HepG2 (cell line): ENCODE results near the gene WDR70.
"Not testable (repeated sequence)": the region's sequence is repeated elsewhere in the genome, so short reads cannot be mapped to it uniquely, and the experiment has no call there.

Experiments used
- CBX2 ChIP-seq, 2 experiments: fragments of 200-600 bp in 1 of 2; sonication (generic); formaldehyde crosslinking in 1 of 2; IDR thresholded peaks; 2 replicates each; pipeline versions ENCODE4 v1.7.0 to v1.8.1; 2018 to 2022; ENCODE audit warnings: low read depth in 2 of 2, low read length in 1 of 2, mild to moderate bottlenecking in 1 of 2, missing genetic modification reagents in 1 of 2
- FIP1L1 ChIP-seq: fragments of 200-400 bp; formaldehyde crosslinking; IDR thresholded peaks from 2 replicates; pipeline ENCODE4 v1.6.1; 2018; ENCODE audit warnings: low read depth, mild to moderate bottlenecking, low read length, moderate library complexity, borderline replicate concordance; ENCODE audit not compliant: insufficient read depth
- RFX5 ChIP-seq: IDR thresholded peaks from 2 replicates; pipeline ENCODE4 v1.6.1; 2011; ENCODE audit warnings: low read depth, low read length, improper control_type of control experiment
- SSRP1 ChIP-seq: IDR thresholded peaks from 2 replicates; pipeline ENCODE4 v1.6.1; 2016; ENCODE audit warnings: control low read depth
- ZBTB1 ChIP-seq: sonication (generic); formaldehyde crosslinking; IDR thresholded peaks from 2 replicates; pipeline ENCODE4 v1.4.0; 2020; ENCODE audit warnings: missing genetic modification reagents, borderline replicate concordance
- ZNF24 ChIP-seq: fragments of 450-650 bp; IDR thresholded peaks from 2 replicates; pipeline ENCODE4 v1.6.1; 2017; ENCODE audit warnings: antibody characterized with exemption, mild to moderate bottlenecking
- ZNF430 ChIP-seq: sonication (generic); formaldehyde crosslinking; IDR thresholded peaks from 2 replicates; pipeline ENCODE4 v1.9.0; 2021; ENCODE audit warnings: mild to moderate bottlenecking, missing genetic modification reagents
- ZNF432 ChIP-seq: sonication (generic); formaldehyde crosslinking; IDR thresholded peaks from 2 replicates; pipeline ENCODE4 v1.5.0; 2020; ENCODE audit warnings: missing genetic modification reagents, mild to moderate bottlenecking, borderline replicate concordance
- TF ChIP-seq, protein P1 (sequence below): sonication (generic); formaldehyde crosslinking; IDR thresholded peaks from 2 replicates; pipeline ENCODE4 v1.4.0; 2020; ENCODE audit warnings: missing genetic modification reagents, borderline replicate concordance
- TF ChIP-seq, protein P2 (sequence below): sonication (generic); formaldehyde crosslinking; IDR thresholded peaks from 2 replicates; pipeline ENCODE4 v1.5.0; 2020; ENCODE audit warnings: mild to moderate bottlenecking, missing genetic modification reagents, moderate library complexity
- TF ChIP-seq, protein P3 (sequence below): sonication (generic); formaldehyde crosslinking; IDR thresholded peaks from 2 replicates; pipeline ENCODE4 v1.4.0; 2020; ENCODE audit warnings: mild to moderate bottlenecking, missing genetic modification reagents
- TF ChIP-seq, protein P4 (sequence below): sonication (generic); formaldehyde crosslinking; IDR thresholded peaks from 2 replicates; pipeline ENCODE4 v1.4.0; 2020; ENCODE audit warnings: low read depth, mild to moderate bottlenecking, missing genetic modification reagents

DNA sequence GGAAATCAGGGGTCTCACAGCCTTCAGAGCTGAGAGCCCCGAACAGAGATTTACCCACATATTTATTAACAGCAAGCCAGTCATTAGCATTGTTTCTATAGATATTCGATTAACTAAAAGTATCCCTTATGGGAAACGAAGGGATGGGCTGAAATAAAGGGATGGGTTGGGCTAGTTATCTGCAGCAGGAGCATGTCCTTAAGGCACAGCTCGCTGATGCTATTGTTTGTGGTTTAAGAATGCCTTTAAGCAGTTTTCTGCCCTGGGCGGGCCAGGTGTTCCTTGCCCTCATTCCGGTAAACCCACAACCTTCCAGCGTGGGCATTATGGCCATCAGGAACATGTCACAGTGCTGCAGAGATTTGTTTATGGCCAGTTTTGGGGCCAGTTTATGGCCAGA lies 74.1 kb downstream of the WDR70 start:
- TF ChIP-seq SSRP1 (CRISPR knock-in tag); ZNF24; ZNF432 (CRISPR knock-in tag); RFX5; CBX2 (IDR thresholded peaks at IDR 0.05; ENCODE audit: low read depth, low read length); CBX2 (CRISPR knock-in tag; IDR thresholded peaks at IDR 0.05; ENCODE audit: low read depth); ZBTB1 (CRISPR knock-in tag); ZNF430 (CRISPR knock-in tag); FIP1L1: not testable (repeated sequence)
- TF ChIP-seq, protein P1, sequence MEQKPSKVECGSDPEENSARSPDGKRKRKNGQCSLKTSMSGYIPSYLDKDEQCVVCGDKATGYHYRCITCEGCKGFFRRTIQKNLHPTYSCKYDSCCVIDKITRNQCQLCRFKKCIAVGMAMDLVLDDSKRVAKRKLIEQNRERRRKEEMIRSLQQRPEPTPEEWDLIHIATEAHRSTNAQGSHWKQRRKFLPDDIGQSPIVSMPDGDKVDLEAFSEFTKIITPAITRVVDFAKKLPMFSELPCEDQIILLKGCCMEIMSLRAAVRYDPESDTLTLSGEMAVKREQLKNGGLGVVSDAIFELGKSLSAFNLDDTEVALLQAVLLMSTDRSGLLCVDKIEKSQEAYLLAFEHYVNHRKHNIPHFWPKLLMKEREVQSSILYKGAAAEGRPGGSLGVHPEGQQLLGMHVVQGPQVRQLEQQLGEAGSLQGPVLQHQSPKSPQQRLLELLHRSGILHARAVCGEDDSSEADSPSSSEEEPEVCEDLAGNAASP (CRISPR knock-in tag) = not testable (repeated sequence)
- TF ChIP-seq, protein P2, sequence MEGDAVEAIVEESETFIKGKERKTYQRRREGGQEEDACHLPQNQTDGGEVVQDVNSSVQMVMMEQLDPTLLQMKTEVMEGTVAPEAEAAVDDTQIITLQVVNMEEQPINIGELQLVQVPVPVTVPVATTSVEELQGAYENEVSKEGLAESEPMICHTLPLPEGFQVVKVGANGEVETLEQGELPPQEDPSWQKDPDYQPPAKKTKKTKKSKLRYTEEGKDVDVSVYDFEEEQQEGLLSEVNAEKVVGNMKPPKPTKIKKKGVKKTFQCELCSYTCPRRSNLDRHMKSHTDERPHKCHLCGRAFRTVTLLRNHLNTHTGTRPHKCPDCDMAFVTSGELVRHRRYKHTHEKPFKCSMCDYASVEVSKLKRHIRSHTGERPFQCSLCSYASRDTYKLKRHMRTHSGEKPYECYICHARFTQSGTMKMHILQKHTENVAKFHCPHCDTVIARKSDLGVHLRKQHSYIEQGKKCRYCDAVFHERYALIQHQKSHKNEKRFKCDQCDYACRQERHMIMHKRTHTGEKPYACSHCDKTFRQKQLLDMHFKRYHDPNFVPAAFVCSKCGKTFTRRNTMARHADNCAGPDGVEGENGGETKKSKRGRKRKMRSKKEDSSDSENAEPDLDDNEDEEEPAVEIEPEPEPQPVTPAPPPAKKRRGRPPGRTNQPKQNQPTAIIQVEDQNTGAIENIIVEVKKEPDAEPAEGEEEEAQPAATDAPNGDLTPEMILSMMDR = not testable (repeated sequence)
- TF ChIP-seq, protein P3, sequence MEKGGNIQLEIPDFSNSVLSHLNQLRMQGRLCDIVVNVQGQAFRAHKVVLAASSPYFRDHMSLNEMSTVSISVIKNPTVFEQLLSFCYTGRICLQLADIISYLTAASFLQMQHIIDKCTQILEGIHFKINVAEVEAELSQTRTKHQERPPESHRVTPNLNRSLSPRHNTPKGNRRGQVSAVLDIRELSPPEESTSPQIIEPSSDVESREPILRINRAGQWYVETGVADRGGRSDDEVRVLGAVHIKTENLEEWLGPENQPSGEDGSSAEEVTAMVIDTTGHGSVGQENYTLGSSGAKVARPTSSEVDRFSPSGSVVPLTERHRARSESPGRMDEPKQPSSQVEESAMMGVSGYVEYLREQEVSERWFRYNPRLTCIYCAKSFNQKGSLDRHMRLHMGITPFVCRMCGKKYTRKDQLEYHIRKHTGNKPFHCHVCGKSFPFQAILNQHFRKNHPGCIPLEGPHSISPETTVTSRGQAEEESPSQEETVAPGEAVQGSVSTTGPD (CRISPR knock-in tag) = not testable (repeated sequence)
- TF ChIP-seq, protein P4, sequence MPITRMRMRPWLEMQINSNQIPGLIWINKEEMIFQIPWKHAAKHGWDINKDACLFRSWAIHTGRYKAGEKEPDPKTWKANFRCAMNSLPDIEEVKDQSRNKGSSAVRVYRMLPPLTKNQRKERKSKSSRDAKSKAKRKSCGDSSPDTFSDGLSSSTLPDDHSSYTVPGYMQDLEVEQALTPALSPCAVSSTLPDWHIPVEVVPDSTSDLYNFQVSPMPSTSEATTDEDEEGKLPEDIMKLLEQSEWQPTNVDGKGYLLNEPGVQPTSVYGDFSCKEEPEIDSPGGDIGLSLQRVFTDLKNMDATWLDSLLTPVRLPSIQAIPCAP (CRISPR knock-in tag) = not testable (repeated sequence)
